Ovary (tissue), 9 donors: ENCODE data around the gene CA14. TPM values are rescaled to one million over a fixed set of nuclear protein-coding genes. Genes with fewer than 3 reads are reported as not detected.

Source experiments
- DNase-seq, 5 donors: peaks; one replicate each; pipeline ENCODE4 v3.0.0-alpha.2; 2019 to 2020
- H3K27ac ChIP-seq, 2 donors: fragments of 200-600 bp; one replicate each; pipeline versions ENCODE4 v1.5.1 to v1.8.0; 2019 to 2022
- H3K27me3 ChIP-seq: fragments of 200-600 bp; one replicate; pipeline ENCODE4 v1.8.0; 2022
- H3K36me3 ChIP-seq: fragments of 200-600 bp; sonication (generic); one replicate; pipeline ENCODE4 v1.5.1; 2019
- H3K4me1 ChIP-seq: one replicate; pipeline ENCODE4 v1.8.1; 2013; ENCODE audit warnings: mild to moderate bottlenecking, moderate library complexity; ENCODE audit not compliant: insufficient read depth
- H3K4me3 ChIP-seq: fragments of 200-600 bp; sonication (generic); one replicate; pipeline ENCODE4 v1.5.1; 2017
- H3K9me3 ChIP-seq, 2 donors: fragments of 200-600 bp in 1 of 2; sonication (generic) in 1 of 2; one replicate each; pipeline versions ENCODE4 v1.5.1 to v1.8.1; 2013 to 2019; ENCODE audit warnings: mild to moderate bottlenecking in 1 of 2, moderate library complexity in 1 of 2
- EP300 ChIP-seq: sonication (generic); formaldehyde crosslinking; IDR thresholded peaks from one replicate; pipeline ENCODE4 v1.6.1; 2017; ENCODE audit warnings: antibody characterized with exemption
- POLR2A ChIP-seq: fragments of 450-650 bp; IDR thresholded peaks from one replicate; pipeline ENCODE4 v1.6.1; 2017; ENCODE audit warnings: antibody characterized with exemption, mild to moderate bottlenecking, moderate library complexity
- WGBS, 3 donors: extraction: QIAGEN DNeasy Blood & Tissue Kit in 1 of 3; methylation state at CpG; one replicate each; pipeline versions ENCODE4 v1.1.5 to v1.1.7; 2013 to 2017; 5-methylcytosine and 5-hydroxymethylcytosine counted together
- intact Hi-C, 4 donors: fragments of 100-400 bp; cut with DNase I; formaldehyde crosslinking; loops; one replicate each; pipeline versions ENCODE4 v1.11.0 to v1.15.1; 2022 to 2023
- polyA plus RNA-seq, 2 donors: library from polyadenylated mRNA; stranded (reverse); fragments of 200-250 nt in 1 of 2; fragments of 350-450 nt in 1 of 2; fragmentation: Illumina TruSeq in 1 of 2; extraction: RNeasy Lipid Tissue Mini Kit (QIAGEN cat#74804) in 1 of 2; gene quantifications; one replicate each; pipeline ENCODE4 v1.2.3, GENCODE V29; 2013 to 2014
- total RNA-seq, 7 donors: library from RNA; depleted of rRNA in 2 of 7; stranded (reverse); fragments of >200 nt in 2 of 7; fragmentation: NEBNext Ultra II Directional in 3 of 7; extraction: Animal tissue kit (Norgen Biotek cat#: 25700) in 3 of 7; gene quantifications; one replicate each; pipeline versions ENCODE4 v1.1.0 to v1.2.4, GENCODE V29; 2016 to 2023
- TF ChIP-seq, protein P1 (sequence below), 3 donors: fragments of 450-650 bp in 2 of 3; fragments of 200-600 bp in 1 of 3; IDR thresholded peaks; one replicate each; pipeline versions ENCODE4 v1.5.1 to v1.8.0; 2016 to 2022; ENCODE audit warnings: antibody characterized with exemption in 3 of 3, mild to moderate bottlenecking in 1 of 3
- donor health status: DM: no; HTN: no; CAD: no; lungs with moderate emphysema.
- donor health status: DM: no; HTN: no; CAD: no.
- donor health status: Bipolar disorder and iron deficiency.
- donor health status: DM: yes; HTN: yes; CAD: no.
- donor health status: DM: no; HTN: no; CAD: no.
- donor health status: DM: yes; HTN: yes; CAD: no.

The CA14 gene
- total and polyA plus RNA-seq, 9 donors = 0.23 to 5.7 (median 1.0) TPM; not detected in 1

DNA sequence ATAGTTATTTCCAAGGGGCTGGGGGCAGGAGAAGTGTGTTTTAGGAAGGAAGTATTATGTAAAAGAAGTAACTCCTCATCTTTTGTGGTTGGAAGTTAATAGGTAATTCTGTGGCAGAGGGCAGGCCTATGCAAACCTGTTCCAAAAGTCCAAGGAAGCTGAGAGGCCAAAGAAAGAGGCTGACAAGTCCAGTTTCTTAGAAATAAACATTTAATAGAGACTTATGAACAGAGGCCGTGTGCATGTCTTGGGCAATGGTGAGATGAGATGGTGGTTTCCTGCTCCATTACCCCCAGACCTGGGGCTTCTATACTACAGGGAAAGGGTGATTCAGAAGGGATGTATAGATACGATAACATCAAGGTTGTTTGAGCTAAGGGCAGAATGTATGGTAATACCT is 7.6 kb upstream of the CA14 start:
- intact Hi-C loops = no loop called here
- WGBS, 3 donors = 84 to 86% (median 86%) methylated on average over 2 of the region's 2 CpGs
- H3K36me3 ChIP-seq = no peaks in the 10 kb centered on the region
- H3K27ac ChIP-seq = no peak overlapping the region
- H3K9me3 ChIP-seq = no peaks in the 10 kb centered on the region
- TF ChIP-seq, protein P1, sequence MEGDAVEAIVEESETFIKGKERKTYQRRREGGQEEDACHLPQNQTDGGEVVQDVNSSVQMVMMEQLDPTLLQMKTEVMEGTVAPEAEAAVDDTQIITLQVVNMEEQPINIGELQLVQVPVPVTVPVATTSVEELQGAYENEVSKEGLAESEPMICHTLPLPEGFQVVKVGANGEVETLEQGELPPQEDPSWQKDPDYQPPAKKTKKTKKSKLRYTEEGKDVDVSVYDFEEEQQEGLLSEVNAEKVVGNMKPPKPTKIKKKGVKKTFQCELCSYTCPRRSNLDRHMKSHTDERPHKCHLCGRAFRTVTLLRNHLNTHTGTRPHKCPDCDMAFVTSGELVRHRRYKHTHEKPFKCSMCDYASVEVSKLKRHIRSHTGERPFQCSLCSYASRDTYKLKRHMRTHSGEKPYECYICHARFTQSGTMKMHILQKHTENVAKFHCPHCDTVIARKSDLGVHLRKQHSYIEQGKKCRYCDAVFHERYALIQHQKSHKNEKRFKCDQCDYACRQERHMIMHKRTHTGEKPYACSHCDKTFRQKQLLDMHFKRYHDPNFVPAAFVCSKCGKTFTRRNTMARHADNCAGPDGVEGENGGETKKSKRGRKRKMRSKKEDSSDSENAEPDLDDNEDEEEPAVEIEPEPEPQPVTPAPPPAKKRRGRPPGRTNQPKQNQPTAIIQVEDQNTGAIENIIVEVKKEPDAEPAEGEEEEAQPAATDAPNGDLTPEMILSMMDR (IDR thresholded peaks at IDR 0.05) = no peak
- TF ChIP-seq EP300 (no peak), POLR2A (no peak)
- H3K4me1 ChIP-seq = no peaks in the 10 kb centered on the region
- H3K27me3 ChIP-seq = no peaks in the 10 kb centered on the region
- no peak for DNase-seq
- H3K4me3 ChIP-seq = no peak overlapping the region

DNA sequence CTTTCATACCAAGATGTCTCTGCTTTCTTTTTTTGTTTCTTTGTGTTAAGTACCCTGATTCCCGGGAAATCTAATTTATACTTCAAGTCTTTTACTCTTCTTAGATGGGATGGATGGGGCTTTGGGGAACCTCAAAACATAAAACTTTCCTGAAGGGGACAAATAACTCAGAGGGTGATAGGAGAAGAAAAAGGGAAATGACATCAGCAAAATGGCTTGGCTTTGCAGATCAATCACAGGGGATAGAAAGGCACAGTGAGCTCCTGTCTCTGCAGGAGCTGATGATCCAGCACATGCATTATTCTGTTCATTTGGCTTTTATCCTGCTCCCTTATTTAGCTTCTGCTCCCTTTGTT is 1.4 kb upstream of the CA14 start:
- H3K36me3 ChIP-seq = no peaks in the 10 kb centered on the region
- no peaks in the 10 kb centered on the region for H3K27me3 ChIP-seq
- TF ChIP-seq POLR2A = no peak
- TF ChIP-seq EP300 = no peak
- TF ChIP-seq, protein P1 (IDR thresholded peaks at IDR 0.05) = no peak
- no peaks in the 10 kb centered on the region for H3K9me3 ChIP-seq
- intact Hi-C loops = no loop called here
- 2 to 5% (median 4%) methylated on average over 1 of the region's 1 CpG for WGBS, 3 donors
- H3K4me3 ChIP-seq = no peak overlapping the region
- H3K4me1 ChIP-seq = peaks cover 4% of the 10 kb centered on the region
- DNase-seq = no peak
- no peak overlapping the region for H3K27ac ChIP-seq

DNA sequence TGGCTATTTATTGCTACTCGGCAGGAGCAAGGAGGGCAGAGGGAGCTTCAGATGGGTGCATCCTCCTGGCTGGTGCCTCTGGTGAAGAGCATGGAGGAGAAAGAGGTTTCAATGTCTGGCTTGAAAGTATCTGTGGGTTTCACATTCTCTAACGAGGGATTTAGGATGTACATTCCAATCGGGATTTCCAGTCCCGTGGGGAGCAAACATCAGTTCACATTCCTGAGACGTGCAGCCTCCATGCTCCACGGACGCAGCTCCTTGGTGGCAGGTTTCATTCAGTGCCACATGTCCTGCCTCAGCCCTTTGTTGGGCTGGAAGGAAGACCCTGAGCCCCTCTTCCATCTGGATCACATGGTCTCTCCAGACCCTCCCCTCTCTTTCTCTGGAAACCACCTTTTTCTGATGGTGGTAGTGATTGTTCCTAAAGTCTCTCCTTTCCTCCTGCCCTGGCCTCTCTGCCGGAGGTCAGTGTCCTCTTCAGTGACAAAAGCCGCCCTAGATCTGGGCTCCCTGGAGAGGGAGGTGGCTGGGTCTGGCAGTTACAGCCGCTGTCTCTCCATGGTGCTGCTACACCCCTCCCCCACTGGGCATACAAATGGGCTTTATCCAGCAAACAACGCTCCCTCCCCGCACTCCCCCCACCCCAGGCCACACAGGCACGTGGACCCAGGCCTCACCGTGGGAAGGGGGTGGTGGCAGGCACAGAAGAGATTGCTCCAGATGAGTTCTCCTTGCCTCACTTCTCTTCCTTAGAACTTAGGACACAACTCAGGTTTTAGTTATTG is 826 bp upstream of the CA14 start:
- Histone ChIP-seq H3K36me3 (no peaks in the 10 kb centered on the region), H3K4me3 (no peak overlapping the region), H3K4me1 (peaks cover 4% of the 10 kb centered on the region), H3K27me3 (no peaks in the 10 kb centered on the region), H3K27ac (no peak overlapping the region), H3K9me3 (no peaks in the 10 kb centered on the region)
- WGBS, 3 donors = 24 to 29% (median 27%) methylated on average over 14 of the region's 14 CpGs
- TF ChIP-seq, protein P1 (IDR thresholded peaks at IDR 0.05) = no peak
- no peak for TF ChIP-seq POLR2A
- TF ChIP-seq EP300 = no peak
- intact Hi-C loops = no loop called here
- DNase-seq = peak in 1 of 5 donors; percentile 19

DNA sequence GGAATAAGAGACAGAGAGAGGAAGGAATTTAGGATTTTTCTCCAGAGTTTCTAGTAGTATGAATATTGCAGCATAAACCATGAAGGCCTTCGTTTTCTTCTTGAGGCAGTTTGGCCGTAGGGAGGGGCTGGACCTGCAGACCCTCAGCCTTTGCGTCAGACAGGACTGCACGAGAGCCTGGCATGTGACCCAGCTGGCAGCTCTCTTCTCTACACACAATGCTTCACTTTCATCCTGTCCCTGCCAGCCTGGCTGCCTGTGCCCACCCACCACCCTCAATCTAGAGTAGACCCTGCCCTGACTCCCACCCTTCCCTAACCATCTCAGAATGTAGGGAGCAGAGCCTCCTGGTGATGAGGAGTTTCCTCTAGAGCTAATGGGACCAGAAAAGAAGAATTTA is 1.6 kb downstream of the CA14 start:
- H3K4me1 ChIP-seq = peaks cover 4% of the 10 kb centered on the region
- intact Hi-C loops = no loop called here
- WGBS, 3 donors = 33 to 41% (median 36%) methylated on average over 4 of the region's 4 CpGs
- no peak overlapping the region for H3K4me3 ChIP-seq
- TF ChIP-seq, protein P1 (IDR thresholded peaks at IDR 0.05) = no peak
- no peak for TF ChIP-seq EP300
- TF ChIP-seq POLR2A = no peak
- H3K27me3 ChIP-seq = no peaks in the 10 kb centered on the region
- H3K36me3 ChIP-seq = no peaks in the 10 kb centered on the region
- DNase-seq = peak in 3 of 5 donors; percentile 44 to 53 (median 46)
- H3K9me3 ChIP-seq = no peaks in the 10 kb centered on the region
- H3K27ac ChIP-seq = peak overlapping the region; percentile 50 to 72
